Adrenal gland (tissue), 5 donors: ENCODE data around the gene TIMM8A.

ENCODE experiments used
- POLR2A ChIP-seq, 2 donors: fragments of 450-650 bp; IDR thresholded peaks; one replicate each; pipeline ENCODE4 v1.6.1; 2017; ENCODE audit warnings: antibody characterized with exemption in 2 of 2, mild to moderate bottlenecking in 2 of 2, moderate library complexity in 1 of 2
- TF ChIP-seq, protein P1 (sequence below), 6 experiments: fragments of 450-650 bp in 4 of 6; fragments of 200-600 bp in 2 of 6; sonication (generic) in 1 of 6; IDR thresholded peaks; 1 replicate in 5 of 6; 2 replicates in 1 of 6; pipeline versions ENCODE4 v1.5.1 to v1.8.0; 2016 to 2021; ENCODE audit warnings: antibody characterized with exemption in 6 of 6, mild to moderate bottlenecking in 2 of 6, moderate library complexity in 1 of 6
- donor health status: DM: no; HTN: no; CAD: no.

DNA sequence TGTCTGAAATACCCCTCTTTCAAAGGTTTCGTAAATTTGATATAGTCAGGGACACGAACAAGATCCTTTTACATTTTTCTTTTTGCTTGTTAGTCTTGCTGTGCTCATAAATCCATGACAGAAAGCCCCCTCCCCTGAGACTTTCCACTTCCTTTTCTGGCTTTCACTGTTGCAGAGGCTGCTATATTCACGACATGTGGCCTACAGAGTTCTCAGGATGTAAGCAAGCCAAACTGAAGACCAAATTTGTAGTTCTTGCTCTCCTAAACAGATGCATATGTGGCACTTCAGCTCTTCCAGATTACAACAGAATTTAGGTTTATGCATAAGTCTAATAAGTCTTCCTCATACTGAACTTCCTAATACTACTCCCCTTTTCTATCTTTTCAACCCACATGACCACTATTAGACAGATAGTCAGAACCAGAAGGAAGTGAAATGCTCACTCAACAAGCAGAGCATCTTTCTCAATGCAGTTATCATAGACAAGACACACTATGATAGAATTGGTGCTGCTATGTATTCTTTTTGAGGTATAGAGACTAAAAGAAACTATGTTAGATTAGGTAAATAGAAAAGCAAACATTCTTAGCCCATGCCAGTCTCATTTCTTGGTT is 22.5 kb upstream of the TIMM8A start:
- TF ChIP-seq, protein P1, sequence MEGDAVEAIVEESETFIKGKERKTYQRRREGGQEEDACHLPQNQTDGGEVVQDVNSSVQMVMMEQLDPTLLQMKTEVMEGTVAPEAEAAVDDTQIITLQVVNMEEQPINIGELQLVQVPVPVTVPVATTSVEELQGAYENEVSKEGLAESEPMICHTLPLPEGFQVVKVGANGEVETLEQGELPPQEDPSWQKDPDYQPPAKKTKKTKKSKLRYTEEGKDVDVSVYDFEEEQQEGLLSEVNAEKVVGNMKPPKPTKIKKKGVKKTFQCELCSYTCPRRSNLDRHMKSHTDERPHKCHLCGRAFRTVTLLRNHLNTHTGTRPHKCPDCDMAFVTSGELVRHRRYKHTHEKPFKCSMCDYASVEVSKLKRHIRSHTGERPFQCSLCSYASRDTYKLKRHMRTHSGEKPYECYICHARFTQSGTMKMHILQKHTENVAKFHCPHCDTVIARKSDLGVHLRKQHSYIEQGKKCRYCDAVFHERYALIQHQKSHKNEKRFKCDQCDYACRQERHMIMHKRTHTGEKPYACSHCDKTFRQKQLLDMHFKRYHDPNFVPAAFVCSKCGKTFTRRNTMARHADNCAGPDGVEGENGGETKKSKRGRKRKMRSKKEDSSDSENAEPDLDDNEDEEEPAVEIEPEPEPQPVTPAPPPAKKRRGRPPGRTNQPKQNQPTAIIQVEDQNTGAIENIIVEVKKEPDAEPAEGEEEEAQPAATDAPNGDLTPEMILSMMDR (IDR thresholded peaks at IDR 0.05) = no peak
- TF ChIP-seq POLR2A (IDR thresholded peaks at IDR 0.05) = no peak
